NCI-H2029 treated with DMSO at 0.1 percent for 48 hours (cell line): ENCODE measurements around the gene TBC1D16.

Experiments used
- DNase-seq: peaks from one replicate; lab custom pipeline; 2025; lab: John Stamatoyannopoulos, UW

TBC1D16 gene

GRCh38 chr17:79938336-79939093, 97.2 kb downstream of the TBC1D16 start:
- DNase-seq: no peak

DNA sequence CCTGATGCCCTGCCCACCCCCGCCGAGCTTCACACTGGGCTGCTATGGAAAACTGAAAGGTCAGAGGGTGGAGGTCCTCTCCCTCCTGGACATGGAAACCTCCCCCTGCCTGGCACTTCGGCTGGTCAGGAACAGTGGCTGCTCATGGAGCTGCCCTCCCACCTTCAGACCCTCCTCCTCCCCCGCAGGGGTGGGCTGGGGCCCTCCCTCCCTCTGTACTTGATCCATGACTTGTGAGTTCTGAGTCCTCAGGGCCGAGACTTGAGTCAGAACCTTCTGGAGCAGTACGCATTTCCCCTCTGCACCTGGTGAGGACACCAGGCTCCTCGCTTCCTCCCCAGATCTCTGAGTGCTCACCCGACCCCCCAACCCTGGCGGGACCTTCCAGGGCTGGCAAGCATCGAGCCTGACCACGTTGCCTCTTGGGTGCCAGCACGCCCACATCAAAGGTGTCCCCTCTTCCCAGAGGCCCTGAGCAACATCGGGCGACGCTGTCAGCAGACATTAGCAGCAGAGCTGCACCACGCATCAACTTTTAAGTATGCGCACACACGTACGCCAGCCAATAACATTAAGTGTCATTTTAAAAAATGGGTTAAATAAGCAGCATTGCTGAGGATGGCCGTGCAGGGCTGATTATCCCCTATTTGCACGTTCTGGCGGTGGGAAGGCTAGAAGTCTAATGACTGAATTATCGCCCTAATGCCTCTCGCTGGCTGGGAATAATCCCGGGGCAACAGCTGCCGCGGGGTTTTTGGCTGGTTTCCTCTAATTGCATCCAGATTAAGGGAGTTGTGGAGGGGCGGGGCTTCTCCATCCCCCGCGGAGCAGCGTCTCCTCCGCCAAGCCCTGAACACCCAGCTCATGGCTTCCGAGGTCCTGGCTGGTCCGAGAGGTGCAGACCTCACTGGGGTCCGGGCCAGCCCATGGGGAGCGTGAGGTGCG, 98.0 kb downstream of the TBC1D16 start:
- DNase-seq: no peak

DNA sequence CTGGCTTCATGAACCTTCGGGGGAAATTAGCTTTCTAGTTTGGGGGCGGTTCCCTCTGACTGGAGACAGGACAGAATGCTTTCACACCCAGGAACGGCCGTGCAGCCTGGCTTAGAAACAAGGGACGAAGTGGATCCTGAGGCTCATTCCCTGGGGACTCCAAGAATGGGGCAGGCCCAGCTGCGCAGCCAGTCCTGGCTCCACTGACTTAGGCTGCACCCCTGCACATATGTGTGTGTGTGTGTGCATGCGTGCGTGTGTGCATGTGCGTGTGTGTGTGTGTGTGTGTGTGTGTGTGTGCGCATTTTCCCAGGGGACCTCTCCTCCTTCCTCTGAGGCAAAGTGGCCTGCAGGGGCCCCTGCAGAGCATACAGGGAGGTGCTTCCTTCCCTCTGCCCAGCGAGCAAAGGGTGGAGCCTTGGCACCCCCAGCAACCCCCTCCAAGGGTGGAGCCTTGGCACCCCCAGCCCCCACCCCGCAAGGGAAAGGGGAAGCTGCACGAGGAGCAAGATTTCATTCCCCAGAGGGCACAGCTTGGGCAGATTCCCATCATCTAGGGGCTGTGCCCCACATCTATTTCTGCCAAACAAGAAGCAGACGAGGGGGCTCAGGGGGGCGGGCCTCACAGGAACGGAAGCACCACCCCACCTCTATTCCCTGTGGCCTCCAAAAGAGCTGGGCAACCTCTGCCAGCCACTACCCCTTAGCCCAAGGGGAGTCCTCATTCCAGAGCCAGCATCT, 98.9 kb downstream of the TBC1D16 start:
- no peak for DNase-seq

DNA sequence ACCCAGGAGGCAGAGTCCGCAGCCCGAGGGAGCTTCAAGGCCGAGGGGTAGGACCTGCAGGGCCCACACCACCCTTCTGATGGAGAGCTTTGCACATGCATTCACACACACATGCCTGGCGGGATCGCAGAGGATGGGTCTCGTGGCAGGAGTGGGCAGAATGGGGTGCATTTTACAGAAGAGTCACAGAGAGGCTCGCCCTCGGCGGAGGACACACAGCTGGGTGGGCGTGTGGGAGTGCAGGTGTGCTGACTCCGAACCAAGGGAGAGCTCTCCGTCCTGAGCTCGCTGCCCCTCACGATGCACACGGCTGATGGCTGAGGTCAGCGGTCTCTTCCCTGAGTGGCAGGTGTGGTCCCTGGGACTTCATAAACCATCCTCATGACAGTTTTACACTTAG, 99.6 kb downstream of the TBC1D16 start:
- DNase-seq: no peak

DNA sequence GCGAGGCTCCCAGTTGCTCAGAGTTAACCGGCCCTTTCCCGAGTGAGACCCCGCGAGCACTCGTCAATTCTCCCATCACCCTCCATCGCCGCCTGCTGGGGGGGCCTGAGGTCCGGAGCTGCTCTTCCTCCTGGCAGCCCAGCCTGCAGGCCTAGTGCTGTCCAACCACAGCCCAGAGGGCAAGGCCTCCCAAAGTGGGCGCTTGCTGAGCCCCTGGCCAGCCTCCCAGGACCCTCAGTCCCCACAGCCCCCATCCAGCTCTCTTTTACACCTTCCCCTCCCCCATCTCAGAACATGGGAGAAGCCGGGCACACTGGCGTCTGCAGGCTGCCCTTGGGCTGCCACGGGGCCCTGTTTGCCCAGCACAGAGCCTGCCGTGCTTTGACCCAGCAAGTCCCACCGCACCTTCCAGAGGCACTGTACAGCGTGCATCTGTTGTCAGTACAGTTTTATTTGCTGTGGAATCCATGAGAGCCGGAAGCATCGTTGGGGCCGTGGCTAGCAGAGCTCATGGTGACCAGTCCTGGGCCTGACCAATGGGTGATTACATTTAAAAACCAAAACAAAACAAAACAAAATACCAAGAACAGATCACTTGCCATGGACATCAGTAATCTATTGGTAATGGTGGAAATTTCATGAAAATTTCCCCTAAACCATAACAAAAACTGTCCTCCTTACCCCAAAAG, 100.3 kb downstream of the TBC1D16 start:
- no peak for DNase-seq

DNA sequence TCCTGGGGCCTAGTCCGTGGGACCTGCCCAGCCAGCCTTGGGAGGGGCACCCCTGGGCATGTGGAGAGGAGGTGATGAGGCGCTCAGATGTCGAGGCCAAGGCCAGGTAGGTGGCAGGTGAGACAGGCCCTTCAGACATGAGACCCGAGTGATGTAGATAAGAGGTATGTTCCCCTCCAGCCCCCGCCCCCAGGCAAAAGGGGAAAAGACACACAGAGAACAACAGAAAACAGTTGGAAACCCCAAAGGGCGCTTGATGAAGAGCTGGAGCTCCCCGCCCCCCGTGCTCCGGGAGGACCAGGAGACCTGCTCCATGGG, 101.1 kb downstream of the TBC1D16 start:
- DNase-seq: no peak

- DNase-seq: no peak
Observed at GRCh38 chr17:79933863-79934652, 101.6 kb downstream of the TBC1D16 start.

DNA sequence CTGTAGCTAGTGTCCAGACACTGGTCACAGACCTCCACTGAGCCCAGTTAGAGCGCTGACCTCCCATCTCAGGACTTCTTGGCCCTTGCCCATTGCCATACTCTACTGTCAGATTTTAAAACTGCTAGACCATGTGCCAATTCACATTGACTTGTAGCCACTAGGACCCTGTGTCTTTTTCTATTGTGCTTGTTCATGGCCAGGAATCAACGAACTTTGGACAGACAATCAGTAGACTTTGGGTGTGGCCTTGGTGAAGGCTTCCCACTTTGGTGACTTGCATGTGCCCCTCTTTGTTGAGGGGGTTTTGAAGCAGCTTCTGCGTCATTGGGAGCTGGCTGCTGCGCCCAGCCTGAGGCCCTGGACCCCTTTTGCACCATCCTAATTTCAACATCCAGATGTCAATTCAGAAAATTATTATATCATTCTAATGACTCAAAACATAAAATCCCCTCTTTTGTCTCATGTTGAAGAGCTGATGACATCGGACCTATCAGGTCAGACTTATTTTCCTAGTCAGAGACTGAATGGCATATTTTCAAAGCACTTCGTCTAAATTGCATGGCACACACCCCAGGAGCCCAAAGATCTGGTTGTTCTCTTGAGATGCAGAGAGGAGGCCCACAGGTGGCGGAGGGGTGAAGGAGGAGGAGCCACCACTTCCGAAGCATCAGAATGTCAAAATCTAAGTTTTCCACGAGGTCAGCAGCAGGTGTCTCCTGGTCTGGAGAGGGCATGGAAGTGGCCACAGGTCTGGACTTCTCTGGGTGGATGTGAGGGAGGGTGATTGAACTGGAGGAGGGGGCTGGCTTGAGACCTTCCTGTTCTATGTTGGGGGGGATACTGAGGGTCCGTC, 103.0 kb downstream of the TBC1D16 start:
- DNase-seq: no peak

DNA sequence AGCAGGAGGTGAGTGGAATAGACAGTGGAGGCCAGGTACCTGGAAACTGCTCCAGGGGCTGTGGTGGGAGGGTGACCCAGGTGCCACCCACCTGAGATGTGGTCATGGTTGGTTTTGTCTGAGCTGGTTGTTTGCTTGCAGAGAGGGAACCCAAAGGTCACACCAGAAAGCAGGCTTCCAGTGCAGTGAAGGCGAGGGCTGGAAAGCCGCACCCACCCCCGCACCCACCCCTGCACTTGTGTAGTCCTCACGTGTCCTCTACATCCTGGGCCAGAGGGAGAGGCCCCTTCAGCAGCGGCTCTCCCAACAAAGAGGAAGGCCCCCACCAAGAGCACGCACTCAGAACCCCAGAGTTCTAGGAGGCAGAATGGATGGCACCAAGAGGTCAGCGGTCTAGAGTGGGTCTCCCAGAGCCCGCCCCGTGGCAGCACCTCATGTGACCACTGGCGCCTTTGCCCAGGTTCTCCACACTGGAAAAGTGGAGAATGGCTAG, 103.8 kb downstream of the TBC1D16 start:
- DNase-seq: no peak

GRCh38 chr17:79930877-79931816, 104.5 kb downstream of the TBC1D16 start:
- no peak for DNase-seq

GRCh38 chr17:79930062-79930876, 105.4 kb downstream of the TBC1D16 start:
- no peak for DNase-seq

DNA sequence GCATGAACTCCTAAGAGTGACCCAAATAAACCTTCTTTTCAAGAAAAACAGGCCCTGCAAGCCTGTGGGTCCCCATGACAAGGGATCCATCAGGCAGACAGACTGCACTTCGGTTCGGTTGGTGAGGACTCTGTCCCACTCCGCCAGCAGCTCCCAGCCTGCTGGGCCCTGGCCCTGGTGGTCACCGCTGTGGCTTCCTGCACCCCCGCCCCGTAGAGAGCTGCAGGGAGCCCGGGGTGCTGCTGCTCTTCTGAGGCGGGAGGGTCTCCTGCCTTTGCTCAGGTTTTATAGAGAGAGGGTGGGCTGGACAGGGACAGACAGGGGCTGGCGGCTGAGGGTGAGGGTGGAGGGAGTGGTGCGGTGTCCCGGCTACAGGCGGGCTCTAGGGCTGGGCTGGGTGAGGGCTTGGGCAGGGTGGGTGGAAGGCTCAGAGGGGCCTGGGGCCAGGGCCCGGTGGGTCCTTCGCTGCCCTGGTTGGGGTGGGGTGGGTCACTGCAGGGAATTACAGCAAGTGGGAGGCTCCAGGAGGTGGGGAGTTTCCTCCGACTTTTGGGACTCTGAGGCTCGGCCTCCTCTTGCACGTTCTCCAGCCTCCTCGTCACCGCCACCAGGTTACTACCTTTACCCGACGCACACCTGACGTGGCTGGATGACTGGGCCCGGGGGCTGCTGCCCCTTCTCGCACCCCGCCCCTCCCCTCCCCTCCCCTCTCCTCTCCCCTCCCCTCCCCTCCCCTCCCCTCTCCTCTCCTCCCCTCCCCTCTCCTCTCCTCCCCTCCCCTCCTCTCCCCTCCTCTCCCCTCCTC, 106.2 kb downstream of the TBC1D16 start:
- no peak for DNase-seq

GRCh38 chr17:79928502-79929256, 107.0 kb downstream of the TBC1D16 start:
- no peak for DNase-seq

- no peak for DNase-seq
Observed at GRCh38 chr17:79927688-79928501, 107.8 kb downstream of the TBC1D16 start.

DNA sequence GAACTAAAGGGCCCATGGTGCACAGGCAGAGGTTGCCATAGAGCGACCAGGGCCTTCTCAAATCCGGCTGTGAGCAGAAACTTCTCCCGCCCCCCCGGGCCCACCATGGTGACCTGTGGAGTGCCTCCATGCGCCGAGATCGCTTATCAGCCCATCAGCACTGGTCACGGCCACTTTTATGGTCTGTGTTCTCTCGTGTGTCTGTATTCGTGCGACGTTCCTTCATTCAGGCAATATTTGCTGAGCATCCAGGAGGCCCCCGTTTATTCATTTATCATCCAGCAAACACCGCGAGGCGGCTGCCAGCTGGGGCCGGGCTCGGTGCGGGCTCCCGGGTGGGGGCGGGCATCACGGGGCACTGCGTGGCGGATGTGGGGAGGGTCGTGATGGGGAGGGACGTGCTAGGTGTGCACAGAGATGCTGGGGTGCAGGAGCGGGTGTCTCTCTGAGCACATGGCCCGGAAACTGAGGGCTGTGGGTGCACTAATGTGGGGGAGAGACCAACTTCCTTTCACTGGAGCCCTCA, 108.5 kb downstream of the TBC1D16 start:
- no peak for DNase-seq
